Peyer's patch (tissue), 4 donors: Measurements from ENCODE around the gene GKN1. TPM values are rescaled to one million over a fixed set of nuclear protein-coding genes. Genes with fewer than 3 reads are reported as not detected.

ENCODE experiments used
- DNase-seq, 3 donors: peaks; one replicate each; pipeline ENCODE4 v3.0.0-alpha.2; 2017 to 2019
- H3K27ac ChIP-seq, 4 donors: fragments of 200-600 bp; sonication (generic); one replicate each; pipeline ENCODE4 v1.5.1; 2016 to 2019
- H3K27me3 ChIP-seq, 2 donors: fragments of 200-600 bp; sonication (generic); one replicate each; pipeline ENCODE4 v1.5.1; 2019
- H3K36me3 ChIP-seq, 3 donors: fragments of 200-600 bp; sonication (generic); one replicate each; pipeline ENCODE4 v1.5.1; 2016 to 2019
- H3K4me1 ChIP-seq, 4 donors: fragments of 200-600 bp; sonication (generic); one replicate each; pipeline ENCODE4 v1.5.1; 2016 to 2019
- H3K4me3 ChIP-seq, 4 donors: fragments of 200-600 bp; sonication (generic); 1 replicate in 3 of 4; 2 replicates in 1 of 4; pipeline ENCODE4 v1.5.1; 2016 to 2019; ENCODE audit warnings: mild to moderate bottlenecking in 1 of 4
- H3K9me3 ChIP-seq, 4 donors: fragments of 200-600 bp; sonication (generic); one replicate each; pipeline ENCODE4 v1.5.1; 2016 to 2019; ENCODE audit warnings: mild to moderate bottlenecking in 1 of 4
- CTCF ChIP-seq, 6 experiments: fragments of 450-650 bp in 4 of 6; fragments of 200-600 bp in 2 of 6; sonication (generic) in 1 of 6; IDR thresholded peaks; one replicate each; pipeline ENCODE4 v1.5.1; 2017 to 2019; ENCODE audit warnings: antibody characterized with exemption in 6 of 6, mild to moderate bottlenecking in 3 of 6, moderate library complexity in 1 of 6
- POLR2A ChIP-seq, 2 donors: fragments of 450-650 bp; IDR thresholded peaks; one replicate each; pipeline ENCODE4 v1.5.1; 2017; ENCODE audit warnings: antibody characterized with exemption in 2 of 2, mild to moderate bottlenecking in 2 of 2, moderate library complexity in 2 of 2
- total RNA-seq, 4 donors: library from RNA; depleted of rRNA; stranded (reverse); fragments of >200 nt; gene quantifications; one replicate each; pipeline ENCODE4 v1.1.0, GENCODE V29; 2016

GKN1 gene
- total RNA-seq, 4 donors from 2014 or later = not detected

GRCh38 chr2:68987021-68987503 is 12.6 kb downstream of the GKN1 start:
- Histone ChIP-seq H3K27me3 (no peaks in the 10 kb centered on the region), H3K36me3 (no peaks in the 10 kb centered on the region), H3K9me3 (no peaks in the 10 kb centered on the region), H3K4me3 (no peak overlapping the region), H3K4me1 (no peaks in the 10 kb centered on the region), H3K27ac (no peak overlapping the region)
- no peak for DNase-seq
- TF ChIP-seq POLR2A (IDR thresholded peaks at IDR 0.05) = no peak
- no peak for TF ChIP-seq CTCF (IDR thresholded peaks at IDR 0.05)

GRCh38 chr2:68989035-68989434 is 14.6 kb downstream of the GKN1 start:
- Histone ChIP-seq H3K27me3 (no peaks in the 10 kb centered on the region), H3K36me3 (no peaks in the 10 kb centered on the region), H3K4me1 (no peaks in the 10 kb centered on the region), H3K4me3 (no peak overlapping the region), H3K9me3 (no peaks in the 10 kb centered on the region), H3K27ac (no peak overlapping the region)
- no peak for DNase-seq
- TF ChIP-seq CTCF (IDR thresholded peaks at IDR 0.05) = no peak
- no peak for TF ChIP-seq POLR2A (IDR thresholded peaks at IDR 0.05)

- DNase-seq = no peak
- TF ChIP-seq CTCF (IDR thresholded peaks at IDR 0.05) = no peak
- no peak for TF ChIP-seq POLR2A (IDR thresholded peaks at IDR 0.05)
- Histone ChIP-seq H3K9me3 (no peaks in the 10 kb centered on the region), H3K27me3 (no peaks in the 10 kb centered on the region), H3K4me3 (no peak overlapping the region), H3K27ac (no peak overlapping the region), H3K36me3 (no peaks in the 10 kb centered on the region), H3K4me1 (no peaks in the 10 kb centered on the region)
Measured at GRCh38 chr2:68992341-68992740, 17.9 kb downstream of the GKN1 start.

- Histone ChIP-seq H3K27me3 (no peaks in the 10 kb centered on the region), H3K36me3 (no peaks in the 10 kb centered on the region)
Measured at GRCh38 chr2:68992933-68993332, 18.5 kb downstream of the GKN1 start.

GRCh38 chr2:68993660-68994059 is 19.2 kb downstream of the GKN1 start:
- Histone ChIP-seq H3K4me3 (no peak overlapping the region), H3K36me3 (no peaks in the 10 kb centered on the region), H3K27me3 (no peaks in the 10 kb centered on the region), H3K9me3 (no peaks in the 10 kb centered on the region), H3K4me1 (no peaks in the 10 kb centered on the region), H3K27ac (no peak overlapping the region)
- no peak for TF ChIP-seq POLR2A (IDR thresholded peaks at IDR 0.05)
- TF ChIP-seq CTCF (IDR thresholded peaks at IDR 0.05) = no peak
- DNase-seq = no peak

More at GRCh38 chr2:68992933-68993332, 18.5 kb downstream of the GKN1 start:
- DNase-seq = no peak
- no peak overlapping the region for H3K27ac ChIP-seq
- no peaks in the 10 kb centered on the region for H3K9me3 ChIP-seq
- no peak overlapping the region for H3K4me3 ChIP-seq
- H3K4me1 ChIP-seq = no peaks in the 10 kb centered on the region
- TF ChIP-seq CTCF (IDR thresholded peaks at IDR 0.05) (no peak), POLR2A (IDR thresholded peaks at IDR 0.05) (no peak)

GRCh38 chr2:68994864-68995263 is 20.4 kb downstream of the GKN1 start:
- DNase-seq = no peak
- no peaks in the 10 kb centered on the region for H3K36me3 ChIP-seq
- H3K4me1 ChIP-seq = no peaks in the 10 kb centered on the region
- no peak for TF ChIP-seq POLR2A (IDR thresholded peaks at IDR 0.05)
- TF ChIP-seq CTCF (IDR thresholded peaks at IDR 0.05) = no peak
- no peak overlapping the region for H3K27ac ChIP-seq
- H3K4me3 ChIP-seq = no peak overlapping the region
- H3K9me3 ChIP-seq = no peaks in the 10 kb centered on the region
- no peaks in the 10 kb centered on the region for H3K27me3 ChIP-seq
